Measurements from ENCODE around the gene OVOL1. TPM values are rescaled to one million over a fixed set of nuclear protein-coding genes. Genes with fewer than 3 reads are reported as not detected.

Gene OVOL1
- polyA plus RNA-seq, 3 donors = 0.08 TPM; not detected in 2

DNA sequence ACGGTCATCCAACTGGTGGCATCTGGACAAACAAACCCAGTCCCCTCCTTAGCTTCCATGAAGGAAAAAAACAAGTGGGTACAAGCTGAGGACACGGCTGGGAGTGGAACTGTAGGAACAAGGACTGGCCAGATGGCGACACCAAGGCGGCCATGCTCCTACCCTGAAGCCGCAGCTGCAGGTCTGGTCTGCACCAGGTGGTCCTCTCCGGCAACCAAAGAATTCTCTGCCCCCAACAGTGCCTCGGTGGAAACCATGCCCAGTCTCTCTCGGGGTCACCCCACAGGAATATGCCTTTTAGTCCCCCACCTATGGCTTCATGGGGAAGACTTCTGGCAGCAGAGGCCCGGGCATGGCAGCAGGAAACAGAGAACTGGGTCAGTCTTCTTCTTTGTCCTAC, 22.6 kb downstream of the OVOL1 start:
- Histone ChIP-seq H3K4me1 (ENCODE audit: control insufficient read depth in 1 of 2, insufficient read depth in 2 of 2, low read length in 2 of 2) (peaks cover 5 to 6% of the 10 kb centered on the region in 2 donors), H2AFZ (ENCODE audit: insufficient read depth, low read depth, low read length, poor library complexity, severe bottlenecking) (no peak overlapping the region), H3K4me2 (replicated peaks; ENCODE audit: extremely low read depth, low read length, poor library complexity, severe bottlenecking) (no peak overlapping the region), H3K9me3 (replicated peaks in 1 of 2; ENCODE audit: control insufficient read depth in 1 of 2, insufficient read depth in 1 of 2, low read length in 2 of 2) (no peaks in the 10 kb centered on the region), H3K27ac (ENCODE audit: low read depth in 1 of 2, low read length in 2 of 2) (no peak overlapping the region), H4K20me1 (ENCODE audit: insufficient read depth, low read length) (no peaks in the 10 kb centered on the region), H3K4me3 (replicated peaks in 1 of 3; ENCODE audit: low read depth in 2 of 3, low read length in 3 of 3) (no peak overlapping the region), H3K27me3 (ENCODE audit: control insufficient read depth in 2 of 2, insufficient read depth in 2 of 2, low read length in 2 of 2) (peaks cover 0 to 4% of the 10 kb centered on the region in 2 donors), H3K9ac (ENCODE audit: insufficient read depth, low read length, poor library complexity, severe bottlenecking) (no peak overlapping the region), H3K79me2 (ENCODE audit: insufficient read depth, low read length) (no peaks in the 10 kb centered on the region), H3K36me3 (replicated peaks in 1 of 2; ENCODE audit: control insufficient read depth in 1 of 2, insufficient read depth in 2 of 2, low read length in 2 of 2) (no peaks in the 10 kb centered on the region)
- Mint-ChIP-seq H3K9me3 (peaks cover 0 to 2% (median 1%) of the 10 kb centered on the region in 7 donors), H3K27me3 (ENCODE audit: low read depth in 3 of 3) (peaks cover 22 to 36% (median 28%) of the 10 kb centered on the region in 3 donors), H3K36me3 (peaks cover 3 to 4% of the 10 kb centered on the region in 2 donors), H3K4me1 (peaks cover 20% of the 10 kb centered on the region), H3K27ac (no peak overlapping the region), H3K4me3 (no peak overlapping the region)
- intact Hi-C loops (cut with micrococcal nuclease) = no loop called here
- TF ChIP-seq CTCF (IDR thresholded peaks at IDR 0.05) = no peak
- 93% methylated on average over 8 of the region's 9 CpGs for WGBS (ENCODE audit: insufficient coverage)
- DNase-seq = no peak

DNA sequence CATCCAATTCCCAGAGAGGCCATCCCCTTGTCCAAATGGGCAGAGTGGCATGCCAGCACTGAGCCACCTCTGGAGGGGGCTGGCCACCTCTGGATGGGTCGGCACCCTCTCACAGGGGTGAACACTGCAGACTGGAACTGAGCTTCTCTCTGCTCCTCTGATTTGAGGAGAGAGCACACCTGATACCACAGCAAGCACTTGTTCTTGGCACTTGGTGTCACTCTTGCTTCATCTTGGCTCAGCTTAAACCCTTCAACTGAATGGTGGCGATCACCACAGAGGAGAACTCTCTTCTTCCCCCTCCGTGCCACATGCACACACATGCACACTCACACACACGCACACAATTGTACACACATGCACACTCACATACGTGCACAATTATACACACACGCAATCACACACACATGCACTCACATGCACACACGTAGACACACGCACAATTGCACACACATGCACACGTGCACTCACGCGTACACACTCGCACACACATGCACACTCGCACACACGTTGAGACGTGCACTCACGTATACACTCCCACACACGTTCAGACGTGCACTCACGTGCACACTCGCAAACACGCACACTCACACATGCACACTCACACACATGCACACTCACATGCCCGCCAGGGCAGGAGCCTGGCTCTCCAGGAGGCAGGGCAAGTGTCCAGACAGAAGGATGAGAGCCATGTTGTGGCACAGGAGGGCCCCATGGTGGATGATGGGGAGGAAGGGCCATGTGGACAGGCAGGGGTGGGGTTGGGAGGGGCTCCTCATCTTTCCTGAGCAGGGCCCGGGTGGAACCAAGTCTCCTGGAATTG, 23.4 kb downstream of the OVOL1 start:
- Histone ChIP-seq H3K4me2 (replicated peaks; ENCODE audit: extremely low read depth, low read length, poor library complexity, severe bottlenecking) (no peak overlapping the region), H3K79me2 (ENCODE audit: insufficient read depth, low read length) (no peaks in the 10 kb centered on the region), H3K9me3 (replicated peaks in 1 of 2; ENCODE audit: control insufficient read depth in 1 of 2, insufficient read depth in 1 of 2, low read length in 2 of 2) (no peaks in the 10 kb centered on the region), H3K27me3 (ENCODE audit: control insufficient read depth in 2 of 2, insufficient read depth in 2 of 2, low read length in 2 of 2) (peaks cover 0 to 4% of the 10 kb centered on the region in 2 donors), H3K4me3 (replicated peaks in 1 of 3; ENCODE audit: low read depth in 2 of 3, low read length in 3 of 3) (no peak overlapping the region), H2AFZ (ENCODE audit: insufficient read depth, low read depth, low read length, poor library complexity, severe bottlenecking) (no peak overlapping the region), H4K20me1 (ENCODE audit: insufficient read depth, low read length) (no peaks in the 10 kb centered on the region), H3K27ac (ENCODE audit: low read depth in 1 of 2, low read length in 2 of 2) (no peak overlapping the region), H3K36me3 (replicated peaks in 1 of 2; ENCODE audit: control insufficient read depth in 1 of 2, insufficient read depth in 2 of 2, low read length in 2 of 2) (peaks cover 0 to 2% of the 10 kb centered on the region in 2 donors), H3K4me1 (ENCODE audit: control insufficient read depth in 1 of 2, insufficient read depth in 2 of 2, low read length in 2 of 2) (peaks cover 6 to 9% of the 10 kb centered on the region in 2 donors), H3K9ac (ENCODE audit: insufficient read depth, low read length, poor library complexity, severe bottlenecking) (no peak overlapping the region)
- Mint-ChIP-seq H3K4me3 (no peak overlapping the region), H3K27me3 (ENCODE audit: low read depth in 3 of 3) (peaks cover 19 to 31% (median 24%) of the 10 kb centered on the region in 3 donors), H3K9me3 (peaks cover 0 to 2% (median 0%) of the 10 kb centered on the region in 7 donors), H3K27ac (peak overlapping the region in 1 of 7 donors; percentile 54), H3K36me3 (peaks cover 10 to 11% of the 10 kb centered on the region in 2 donors), H3K4me1 (peaks cover 27% of the 10 kb centered on the region)
- no peak for DNase-seq
- WGBS (ENCODE audit: insufficient coverage) = 80% methylated on average over 18 of the region's 23 CpGs
- no peak for TF ChIP-seq CTCF (IDR thresholded peaks at IDR 0.05)
- intact Hi-C loops (cut with micrococcal nuclease) = loop anchor here in 1 of 2 donors (10.0 kb wide), 2 partner anchors 45 to 185 kb away; no protein-coding TSS in a partner anchor
